IPS-NIHi7 (cell line): ENCODE data around the gene OSCP1.

Experiments
- DNase-seq: peaks from one replicate; pipeline ENCODE4 v3.0.0; 2012; ENCODE audit warnings: mixed read lengths; ENCODE audit errors: extremely low spot score

OSCP1 gene

DNA sequence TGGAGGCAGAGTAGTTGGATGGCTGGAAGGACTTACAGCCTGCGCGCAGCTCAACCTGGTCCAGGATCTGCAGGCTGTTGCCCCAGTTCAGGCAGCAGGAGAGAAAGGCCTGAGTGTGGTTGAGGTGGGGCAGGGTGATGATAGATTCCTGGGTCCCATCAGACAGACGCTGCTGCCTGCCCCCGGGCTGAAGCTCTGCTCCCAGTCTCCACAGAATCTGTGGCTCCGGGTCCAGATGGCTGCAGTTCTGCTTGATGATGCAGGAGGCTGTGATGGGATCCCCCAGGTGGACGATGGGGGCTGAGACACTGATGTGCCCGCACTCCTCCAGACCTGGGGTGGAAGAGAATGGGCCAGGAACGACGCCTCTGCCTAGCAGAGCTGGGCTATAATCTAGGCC is 25.1 kb upstream of the OSCP1 start:
- DNase-seq: no peak

GRCh38 chr1:36472656-36473055 is 22.4 kb upstream of the OSCP1 start:
- no peak for DNase-seq

- DNase-seq: no peak
Measured at GRCh38 chr1:36471830-36472641, 21.8 kb upstream of the OSCP1 start.

DNA sequence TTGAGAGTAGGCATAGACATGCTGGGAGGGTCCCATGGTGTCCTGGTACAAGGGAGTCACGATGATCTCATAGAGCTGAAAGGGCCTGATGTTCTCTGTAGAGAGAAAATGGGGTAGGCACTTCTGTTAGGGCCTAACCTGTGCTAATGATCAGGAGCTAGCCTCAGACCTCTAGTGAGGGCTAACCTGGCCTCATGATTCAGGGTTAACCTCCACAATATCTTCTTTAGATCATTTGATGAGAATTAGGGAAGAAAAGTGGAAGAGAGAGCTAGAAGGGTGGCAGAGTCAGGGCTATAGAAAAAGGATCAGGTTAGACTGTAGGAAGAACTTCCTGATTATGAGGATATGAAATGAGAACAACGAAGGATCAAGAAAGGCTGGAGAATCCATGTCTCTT is 18.9 kb upstream of the OSCP1 start:
- DNase-seq: no peak

DNA sequence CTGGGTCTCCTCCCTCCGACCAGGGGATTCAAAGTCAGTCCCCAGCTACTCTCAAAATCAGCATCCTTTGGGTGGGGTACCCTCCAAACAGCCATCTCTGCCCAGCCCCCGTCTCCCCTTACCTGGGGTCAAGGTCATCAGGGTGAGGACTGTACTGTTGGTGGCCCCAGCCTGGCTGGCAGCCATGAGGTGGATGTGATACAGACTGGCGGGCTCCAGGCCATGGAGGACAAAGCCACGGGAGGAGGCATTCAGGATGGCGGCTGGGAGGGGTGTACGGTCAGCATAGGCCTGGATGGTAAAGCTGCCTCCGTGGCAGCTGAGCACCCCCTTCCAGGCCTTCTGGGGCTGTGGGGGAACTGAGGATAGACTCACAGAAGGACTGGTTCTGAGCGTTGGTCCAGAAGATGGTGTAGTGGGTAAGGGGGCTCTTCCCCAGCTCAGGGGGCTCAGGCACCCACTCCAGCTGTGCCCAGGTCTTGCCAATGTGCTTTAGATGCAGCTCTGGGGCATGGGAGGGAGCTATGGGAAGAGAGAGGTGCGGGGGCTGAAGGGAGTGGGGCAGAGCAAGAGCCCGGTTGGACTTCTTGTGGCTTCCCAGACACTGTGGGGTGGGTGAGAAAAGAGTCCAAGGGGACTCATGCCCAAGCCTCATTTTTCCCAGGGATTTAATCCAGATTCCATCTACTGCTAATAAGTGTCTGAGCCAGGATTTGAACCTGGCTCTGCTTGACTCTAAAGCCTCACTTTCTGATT is 17.6 kb upstream of the OSCP1 start:
- no peak for DNase-seq

DNA sequence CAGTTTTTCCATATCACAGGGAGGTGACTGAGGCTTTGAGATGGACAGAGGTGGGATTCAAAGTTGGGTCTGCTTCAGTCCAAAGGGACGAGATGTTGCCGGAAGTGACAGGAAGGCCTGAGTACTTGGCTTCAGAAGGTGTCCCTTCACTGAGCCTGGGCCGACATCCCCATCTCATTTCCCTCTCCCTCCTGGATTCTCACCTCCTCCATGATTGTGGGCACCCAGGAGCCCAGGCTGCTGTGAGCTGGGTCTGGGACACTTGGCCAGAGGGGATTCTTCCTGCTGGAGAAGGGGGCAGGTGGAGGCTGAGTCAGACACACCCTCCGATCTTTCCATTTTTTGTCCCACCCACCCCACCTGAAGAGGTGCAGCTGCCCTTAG is 16.8 kb upstream of the OSCP1 start:
- no peak for DNase-seq

DNA sequence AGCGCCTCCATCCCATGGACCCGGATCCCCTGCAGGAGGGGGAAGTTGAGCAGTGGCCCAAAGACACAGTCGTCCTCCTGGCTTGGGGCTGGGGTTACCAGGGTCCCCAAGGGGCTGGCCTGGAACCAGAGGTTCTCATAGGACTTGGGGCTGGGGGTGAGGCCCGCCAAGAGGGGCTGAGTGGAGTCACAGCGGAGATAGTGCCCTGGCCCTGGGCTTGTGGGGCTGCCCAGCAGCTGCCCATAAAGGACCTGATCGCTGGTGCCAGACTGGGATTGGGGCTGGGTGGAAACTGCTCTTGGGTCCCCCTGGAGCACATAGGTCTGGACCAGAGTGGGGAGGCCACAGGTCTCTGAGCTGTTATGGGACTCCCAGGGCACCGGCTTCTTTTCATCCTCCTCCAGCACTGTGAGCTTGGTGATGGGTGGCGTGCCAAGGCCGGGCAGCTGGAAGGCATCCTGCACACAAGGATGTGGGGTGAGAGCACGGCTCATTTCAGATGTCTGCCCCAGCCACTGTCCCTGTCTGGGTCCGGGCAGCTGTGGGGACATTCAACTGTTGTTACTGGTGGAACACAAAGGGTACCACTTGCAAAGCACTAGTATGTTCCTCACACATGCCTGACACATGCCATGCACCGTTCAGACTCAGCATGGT is 16.2 kb upstream of the OSCP1 start:
- DNase-seq: no peak

DNA sequence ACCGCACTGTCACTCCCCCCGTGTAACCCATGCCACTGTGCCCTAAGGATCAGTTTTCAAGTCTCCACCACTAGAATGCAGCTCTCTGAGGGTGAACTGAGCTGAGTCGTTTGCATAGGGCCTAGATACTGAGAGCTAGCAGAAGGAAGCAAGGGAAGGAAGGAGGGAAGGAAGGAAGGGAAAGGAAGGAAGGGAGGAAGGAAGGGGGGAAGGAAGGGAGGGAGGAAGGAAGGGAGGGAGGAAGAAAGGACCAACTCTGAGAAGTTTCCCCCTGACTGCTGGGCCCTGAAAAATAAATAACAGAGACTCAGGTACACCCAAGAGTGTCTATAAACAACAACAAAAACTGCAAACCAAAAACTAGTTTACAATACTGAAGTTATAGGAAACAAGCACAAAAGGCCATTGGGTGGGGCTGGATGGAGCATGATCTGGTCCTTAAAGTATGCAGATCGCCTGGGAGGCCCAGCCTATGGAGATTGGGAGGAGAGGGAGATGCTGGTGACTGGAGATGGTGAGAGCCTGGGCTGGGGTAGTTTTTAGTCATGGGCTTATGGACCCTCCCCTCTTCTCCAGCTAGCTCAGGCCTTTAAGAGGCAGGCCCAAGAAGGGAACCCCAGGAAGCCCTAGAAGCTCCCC is 15.6 kb upstream of the OSCP1 start:
- DNase-seq: no peak

GRCh38 chr1:36464605-36465393 is 14.5 kb upstream of the OSCP1 start:
- peak; percentile 70 for DNase-seq

DNA sequence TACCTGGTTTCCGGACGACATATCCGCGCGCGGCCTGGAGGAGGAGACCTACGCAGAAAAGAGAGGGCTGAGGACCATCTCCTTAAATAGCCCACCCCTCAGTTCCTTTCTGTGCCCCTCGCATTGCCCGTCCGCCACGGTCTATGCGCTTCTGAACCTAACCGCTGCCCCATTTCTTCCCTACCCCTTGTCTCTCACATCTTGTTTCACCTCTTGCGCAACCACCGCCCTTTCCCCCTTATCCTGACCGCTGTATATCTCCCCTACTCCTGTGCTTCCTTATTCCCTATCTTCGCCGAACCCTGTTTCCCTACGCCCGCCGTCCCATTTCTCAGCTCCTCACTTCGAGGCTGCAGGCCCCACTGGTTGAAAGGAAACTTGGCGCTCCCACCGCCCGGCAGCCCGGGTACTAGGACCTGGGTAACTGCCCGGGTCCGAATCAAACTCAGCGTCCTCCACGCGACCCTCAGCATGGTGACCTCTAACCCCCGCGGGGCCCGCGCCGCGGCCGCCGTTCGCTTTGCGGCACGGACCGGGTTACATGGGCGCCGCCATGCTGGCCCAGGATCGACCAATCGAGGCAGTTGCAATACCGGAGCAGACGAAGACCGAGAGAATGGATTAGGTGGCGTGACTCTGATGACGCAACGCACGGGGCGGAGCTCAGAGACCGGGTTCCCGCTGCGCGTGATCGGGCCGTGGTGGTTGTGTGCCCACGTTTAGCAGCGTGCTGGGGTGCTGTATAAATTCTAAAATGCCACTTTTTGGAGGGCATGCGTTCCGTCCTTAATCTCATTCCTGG is 13.8 kb upstream of the OSCP1 start, which contains the start of gene MRPS15:
MRPS15 (minus strand) TSS at position 582 of the 802 bp plus-strand sequence; CDS start at position 473, 109 bp downstream.
- DNase-seq: peak; percentile 96

DNA sequence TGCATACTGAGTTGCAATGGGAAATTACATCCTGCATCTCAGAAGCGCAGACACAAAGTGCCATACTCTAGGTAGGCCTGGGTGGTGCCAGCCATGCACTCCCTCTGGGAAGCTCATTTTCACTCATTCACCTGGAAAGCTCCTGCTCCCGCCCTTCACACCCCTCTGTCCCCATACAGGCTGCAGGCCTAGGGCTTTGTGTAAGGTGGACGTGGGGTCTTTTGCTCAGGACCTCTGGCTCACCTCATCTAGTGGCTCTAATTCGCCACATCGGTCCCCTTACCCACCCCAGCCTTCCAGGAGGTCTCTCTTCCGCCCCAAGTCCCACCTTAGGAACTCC is 13.2 kb upstream of the OSCP1 start:
- no peak for DNase-seq

DNA sequence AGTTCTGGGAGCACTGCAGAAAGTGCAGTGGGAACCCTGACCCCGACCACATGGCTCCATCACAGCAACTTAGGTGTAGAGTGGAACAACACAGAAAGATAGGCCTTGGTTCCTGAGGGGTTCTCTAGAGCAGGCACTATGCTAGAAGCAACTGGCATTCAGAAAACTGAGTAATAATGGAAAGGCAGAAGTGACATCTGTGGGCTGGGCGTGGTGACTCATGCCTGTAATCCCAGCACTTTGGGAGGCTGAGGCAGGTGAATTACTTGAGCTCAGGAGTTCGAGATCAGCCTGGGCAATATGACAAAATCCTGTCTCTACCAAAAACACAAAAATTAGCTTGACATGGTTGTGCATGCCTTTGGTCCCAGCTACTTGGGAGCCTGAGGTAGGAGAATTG is 8.7 kb upstream of the OSCP1 start:
- DNase-seq: no peak

DNA sequence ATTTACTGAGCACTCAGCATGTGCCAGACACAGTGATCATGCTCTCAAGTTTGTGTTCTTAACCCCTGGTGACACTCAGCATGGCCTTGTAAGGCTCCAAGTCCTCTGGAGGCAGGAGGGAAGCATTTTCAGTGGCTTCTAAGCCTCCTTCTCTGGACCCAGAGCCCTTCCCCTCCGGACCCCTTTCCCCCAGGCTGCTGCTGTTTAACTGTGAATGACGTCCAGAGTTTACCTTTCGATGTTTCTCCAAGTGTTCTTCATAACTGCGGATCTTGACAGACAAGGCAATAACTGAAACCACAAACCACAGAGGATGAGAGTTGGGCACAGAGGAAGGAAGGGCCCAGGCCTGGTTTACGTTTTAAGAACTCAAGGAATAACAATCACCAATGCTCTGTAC is 7.4 kb upstream of the OSCP1 start:
- no peak for DNase-seq

DNA sequence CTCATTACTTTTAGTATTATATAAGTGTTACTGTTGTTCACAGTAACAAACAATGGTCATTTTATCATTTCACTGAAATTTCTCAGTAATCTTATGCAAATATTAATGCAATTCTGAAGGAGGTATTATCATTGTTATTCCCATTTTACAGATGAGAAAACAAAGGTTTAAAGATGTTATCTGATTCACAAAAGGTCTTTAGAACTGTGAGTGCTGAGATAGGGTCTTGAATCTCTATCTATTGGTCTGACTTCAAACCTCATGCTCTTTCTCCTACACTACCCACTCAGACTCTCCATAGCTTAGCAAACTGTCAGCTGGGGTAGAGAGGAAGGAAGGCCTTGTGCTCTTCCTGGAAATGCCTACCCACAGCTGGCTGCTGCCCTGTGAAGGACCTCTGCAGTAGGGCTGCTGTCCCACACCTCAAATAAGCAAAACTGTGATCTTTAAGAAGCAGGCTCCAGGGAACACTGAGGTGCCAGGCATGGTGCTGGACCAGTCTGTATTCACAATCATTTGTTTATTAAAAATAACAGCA is 6.2 kb upstream of the OSCP1 start:
- DNase-seq: no peak

DNA sequence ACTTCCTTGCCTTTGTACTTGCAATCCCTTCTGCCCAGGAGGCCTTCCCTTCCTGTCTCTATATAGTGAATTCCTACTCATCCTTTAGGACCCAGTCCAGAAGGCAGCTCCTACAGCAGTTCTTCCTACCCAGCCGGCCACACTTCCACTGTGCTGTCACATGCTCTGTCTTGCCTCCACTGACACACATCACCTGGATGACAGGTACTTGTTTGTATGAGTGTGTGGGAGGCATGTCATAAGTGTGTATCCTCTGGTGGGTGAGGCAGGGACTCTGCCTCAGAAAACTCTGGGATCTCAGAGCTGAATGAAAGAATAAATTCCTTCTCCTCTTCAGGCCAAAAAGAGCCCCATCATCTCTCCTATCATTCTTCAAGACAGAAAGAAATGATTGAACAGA is 5.1 kb upstream of the OSCP1 start:
- DNase-seq: no peak

DNA sequence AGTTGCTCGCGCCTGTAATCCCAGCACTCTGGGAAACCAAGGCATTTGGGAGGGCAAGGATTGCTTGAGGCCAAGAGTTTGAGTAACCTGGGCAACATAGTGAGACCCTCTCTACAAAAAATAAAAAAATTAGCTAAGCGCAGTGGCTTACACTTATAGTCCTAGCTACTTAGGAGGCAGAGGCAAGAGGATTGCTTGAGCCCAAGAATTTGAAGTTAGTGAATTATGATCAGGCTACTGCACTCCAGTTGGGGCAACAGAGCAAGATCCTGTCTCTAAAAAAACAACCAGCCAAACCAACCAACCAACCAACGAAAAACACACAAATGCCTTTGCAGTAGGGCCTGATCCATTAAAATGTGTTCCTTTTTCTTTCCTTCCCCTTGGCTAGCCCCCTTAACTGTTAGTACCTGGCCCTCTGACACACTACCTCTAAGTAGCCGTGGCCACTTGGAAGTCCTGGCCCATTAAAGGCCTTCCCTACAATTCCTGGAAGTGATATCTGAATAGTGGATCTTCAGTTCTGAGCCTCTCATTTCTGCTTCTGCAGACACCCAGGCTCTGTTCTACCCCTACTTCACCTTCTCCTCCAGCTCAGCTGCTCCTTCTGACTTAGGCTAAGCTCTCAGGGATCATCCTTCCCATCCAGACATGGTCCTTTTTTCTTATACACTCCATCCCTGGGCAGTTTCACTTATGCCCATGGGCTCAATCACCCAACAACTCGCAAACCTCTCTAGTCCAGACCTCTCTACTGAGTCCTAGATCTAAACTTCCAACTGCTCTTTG is 3.5 kb upstream of the OSCP1 start:
- DNase-seq: no peak

- DNase-seq: no peak
Measured at GRCh38 chr1:36453051-36453450, 2.8 kb upstream of the OSCP1 start.

DNA sequence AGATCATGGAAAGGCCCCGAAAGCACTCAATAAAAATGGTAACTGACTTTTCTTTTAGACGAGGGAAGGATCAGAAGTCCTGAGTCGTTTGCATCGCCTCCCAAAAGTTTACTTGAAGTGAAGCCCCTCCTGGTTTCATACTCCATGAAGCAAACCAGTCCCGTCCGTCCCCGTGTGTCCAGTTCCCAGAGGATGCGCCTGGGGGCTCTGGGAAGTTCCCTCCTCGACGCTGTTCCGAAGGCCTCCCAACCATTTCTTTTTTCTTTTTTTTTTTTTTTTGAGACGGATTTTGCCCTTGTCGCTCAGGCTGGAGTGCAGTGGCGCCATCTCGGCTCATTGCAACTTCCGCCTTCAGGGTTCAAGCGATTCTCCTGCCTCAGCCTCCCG is 661 bp upstream of the OSCP1 start:
- DNase-seq: no peak

DNA sequence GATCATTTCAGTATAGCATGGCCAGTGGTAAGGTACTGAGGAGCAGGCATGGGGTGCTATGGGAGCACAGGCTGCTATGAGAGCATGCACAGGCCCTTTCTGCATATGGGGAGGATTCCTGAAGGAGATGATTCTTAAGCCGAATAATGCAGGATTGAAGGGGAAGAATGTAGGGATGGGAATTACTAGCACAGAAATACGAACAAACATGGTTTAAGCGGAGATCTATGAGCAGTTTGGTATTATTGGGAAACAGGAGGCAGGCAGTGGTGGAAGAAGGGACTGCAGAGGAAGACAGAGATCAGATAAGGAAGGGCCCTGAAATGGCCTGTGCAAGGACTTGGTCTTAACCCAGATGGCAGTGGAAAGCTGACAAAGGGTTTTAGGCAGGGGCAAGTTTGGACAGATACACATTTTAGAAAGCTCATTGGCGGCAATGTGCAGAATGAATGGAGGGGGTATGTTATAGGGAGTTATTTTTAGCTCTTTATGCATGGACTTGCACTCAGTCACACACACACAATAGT is 1.7 kb downstream of the OSCP1 start:
- no peak for DNase-seq
